Measurements from ENCODE around the gene KBTBD12.

The KBTBD12 gene

DNA sequence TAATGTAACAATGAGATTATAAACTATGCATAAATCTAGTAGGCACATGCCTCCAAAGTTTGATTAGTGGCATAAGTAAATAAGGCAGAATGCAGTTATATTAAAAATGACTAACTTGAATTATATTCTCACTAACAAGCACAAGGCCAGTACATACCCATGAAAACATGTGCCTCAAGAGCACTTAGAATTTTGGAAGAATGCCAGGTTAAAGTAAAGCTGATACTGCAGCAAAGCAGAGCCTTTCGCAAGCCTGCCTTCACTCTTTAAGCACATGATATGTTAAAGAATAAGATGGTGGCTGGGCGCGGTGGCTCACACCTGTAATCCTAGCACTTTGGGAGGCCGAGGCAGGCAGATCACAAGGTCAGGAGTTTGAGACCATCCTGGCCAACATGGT is 49.0 kb downstream of the KBTBD12 start:
- Histone ChIP-seq H3K9me3 (no peaks in the 10 kb centered on the region), H3K4me1 (no peaks in the 10 kb centered on the region), H3K27ac (no peak overlapping the region), H3K36me3 (no peaks in the 10 kb centered on the region), H3K4me3 (no peak overlapping the region), H3K27me3 (no peaks in the 10 kb centered on the region)
- DNase-seq, result no peak
- TF ChIP-seq CTCF (IDR thresholded peaks at IDR 0.05), result no peak
- intact Hi-C loops (cut with DNase I; ENCODE audit: low total_unique reads), result no loop called here

GRCh38 chr3:127964816-127965215 is 49.8 kb downstream of the KBTBD12 start:
- no peak for TF ChIP-seq CTCF (IDR thresholded peaks at IDR 0.05)
- Histone ChIP-seq H3K4me1 (no peaks in the 10 kb centered on the region), H3K27me3 (no peaks in the 10 kb centered on the region), H3K36me3 (no peaks in the 10 kb centered on the region), H3K27ac (no peak overlapping the region), H3K4me3 (no peak overlapping the region), H3K9me3 (no peaks in the 10 kb centered on the region)
- intact Hi-C loops (cut with DNase I; ENCODE audit: low total_unique reads), result no loop called here
- DNase-seq, result no peak

- Histone ChIP-seq H3K27me3 (no peaks in the 10 kb centered on the region), H3K36me3 (no peaks in the 10 kb centered on the region), H3K9me3 (no peaks in the 10 kb centered on the region), H3K4me1 (no peaks in the 10 kb centered on the region), H3K27ac (no peak overlapping the region), H3K4me3 (no peak overlapping the region)
- DNase-seq, result no peak
- intact Hi-C loops (cut with DNase I; ENCODE audit: low total_unique reads), result no loop called here
- no peak for TF ChIP-seq CTCF (IDR thresholded peaks at IDR 0.05)
Observed at GRCh38 chr3:127967316-127967715, 52.3 kb downstream of the KBTBD12 start.

DNA sequence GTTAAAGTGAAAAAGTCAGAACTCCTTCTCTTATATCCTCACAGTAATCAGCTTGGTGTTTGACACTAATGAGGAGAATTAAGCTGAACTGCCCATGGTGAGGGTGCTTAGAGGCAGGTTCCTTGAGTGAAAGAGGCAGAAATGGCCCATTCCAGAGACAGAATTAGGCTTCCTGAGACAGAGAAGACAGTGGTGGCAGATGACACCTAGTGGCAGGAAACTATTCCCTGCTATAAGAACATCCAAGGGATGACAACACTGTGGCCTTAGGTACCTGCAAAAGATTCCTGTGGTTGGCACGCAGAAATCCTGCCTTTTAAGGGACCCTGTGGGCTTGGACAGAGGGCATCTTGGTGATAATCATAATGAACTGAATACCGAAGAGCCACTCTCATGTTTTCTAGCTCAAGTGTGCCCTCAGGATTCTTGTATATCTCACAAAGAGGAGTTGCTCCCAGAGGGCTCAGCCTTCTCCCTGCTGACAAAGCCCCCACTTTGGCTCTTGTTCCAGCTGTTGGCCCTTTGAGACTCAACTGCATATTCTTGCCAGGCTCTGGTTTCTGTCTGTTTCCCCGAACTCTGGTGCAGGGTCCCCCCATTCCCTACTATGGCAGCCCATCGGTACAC is 56.0 kb downstream of the KBTBD12 start:
- no peaks in the 10 kb centered on the region for H3K27me3 ChIP-seq
- TF ChIP-seq CTCF (IDR thresholded peaks at IDR 0.05), result peak; percentile 66 to 70
- no peak overlapping the region for H3K27ac ChIP-seq
- peak in 1 of 2 donors; percentile 31 for DNase-seq
- H3K36me3 ChIP-seq, result no peaks in the 10 kb centered on the region
- intact Hi-C loops (cut with DNase I; ENCODE audit: low total_unique reads), result loop anchor here (5.0 to 10.0 kb wide), 2 partner anchors 316 to 394 kb away; no protein-coding TSS in a partner anchor
- no peak overlapping the region for H3K4me3 ChIP-seq
- H3K9me3 ChIP-seq, result no peaks in the 10 kb centered on the region
- no peaks in the 10 kb centered on the region for H3K4me1 ChIP-seq

- H3K4me3 ChIP-seq, result no peak overlapping the region
- intact Hi-C loops (cut with DNase I; ENCODE audit: low total_unique reads), result loop anchor here (5.0 to 10.0 kb wide), 2 partner anchors 319 to 397 kb away; no protein-coding TSS in a partner anchor
Observed at GRCh38 chr3:127974226-127974625, 59.2 kb downstream of the KBTBD12 start.

More at GRCh38 chr3:127974226-127974625, 59.2 kb downstream of the KBTBD12 start:
- no peaks in the 10 kb centered on the region for H3K36me3 ChIP-seq
- no peak for TF ChIP-seq CTCF (IDR thresholded peaks at IDR 0.05)
- no peak overlapping the region for H3K27ac ChIP-seq
- no peaks in the 10 kb centered on the region for H3K4me1 ChIP-seq
- no peak for DNase-seq
- no peaks in the 10 kb centered on the region for H3K27me3 ChIP-seq
- no peaks in the 10 kb centered on the region for H3K9me3 ChIP-seq
